ENCODE data around the gene ZYG11B.

GRCh38 chr1:52739699-52740467 lies 13.6 kb downstream of the ZYG11B start:
- TF ChIP-seq EP300 (IDR thresholded peaks at IDR 0.05) (no peak), CTCF (IDR thresholded peaks at IDR 0.05) (no peak), POLR2A (IDR thresholded peaks at IDR 0.05) (no peak), POLR2AphosphoS5 (IDR thresholded peaks at IDR 0.05) (no peak)

All from suprapubic skin (tissue), 4 donors.